HepG2 (cell line): ENCODE measurements around the gene FAM111A. TPM values are rescaled to one million over a fixed set of nuclear protein-coding genes. Genes with fewer than 3 reads are reported as not detected.

Experiments used
- ATM ChIP-seq: fragments of 450-650 bp; IDR thresholded peaks from 2 replicates; pipeline ENCODE4 v1.7.1; 2017; ENCODE audit warnings: mild to moderate bottlenecking, borderline replicate concordance
- BCL3 ChIP-seq: sonication (generic); formaldehyde crosslinking; IDR thresholded peaks from 2 replicates; pipeline ENCODE4 v1.5.1; 2020; ENCODE audit warnings: mild to moderate bottlenecking, missing genetic modification reagents, moderate library complexity
- ELF1 ChIP-seq: sonication (generic); formaldehyde crosslinking; IDR thresholded peaks from 2 replicates; pipeline ENCODE4 v1.4.0; 2020; ENCODE audit warnings: missing genetic modification reagents
- FOXM1 ChIP-seq: sonication (generic); formaldehyde crosslinking; IDR thresholded peaks from 2 replicates; pipeline ENCODE4 v1.5.0; 2020; ENCODE audit warnings: missing genetic modification reagents
- HBP1 ChIP-seq: IDR thresholded peaks from 2 replicates; pipeline ENCODE4 v1.6.1; 2016; ENCODE audit warnings: low read depth, control low read depth
- NCOR1 ChIP-seq: fragments of 200-600 bp; sonication (generic); IDR thresholded peaks from 2 replicates; pipeline ENCODE4 v1.7.0; 2017; ENCODE audit warnings: antibody characterized with exemption, low read length, borderline replicate concordance
- RXRA ChIP-seq: sonication (generic); formaldehyde crosslinking; IDR thresholded peaks from 2 replicates; pipeline ENCODE4 v1.5.1; 2020; ENCODE audit warnings: missing genetic modification reagents
- ZC3H4 ChIP-seq: sonication (generic); formaldehyde crosslinking; IDR thresholded peaks from 2 replicates; pipeline ENCODE4 v1.4.0; 2020; ENCODE audit warnings: missing genetic modification reagents, borderline replicate concordance
- ZNF142 ChIP-seq: sonication (generic); formaldehyde crosslinking; IDR thresholded peaks from 2 replicates; pipeline ENCODE4 v1.4.0; 2020; ENCODE audit warnings: missing genetic modification reagents
- ZNF180 ChIP-seq: sonication (generic); formaldehyde crosslinking; IDR thresholded peaks from 2 replicates; pipeline ENCODE4 v1.4.0; 2020; ENCODE audit warnings: low read depth, missing genetic modification reagents, borderline replicate concordance
- ZNF333 ChIP-seq: sonication (generic); formaldehyde crosslinking; IDR thresholded peaks from 2 replicates; pipeline ENCODE4 v1.4.0; 2020; ENCODE audit warnings: mild to moderate bottlenecking, missing genetic modification reagents, borderline replicate concordance
- ZNF34 ChIP-seq: sonication (generic); formaldehyde crosslinking; IDR thresholded peaks from 2 replicates; pipeline ENCODE4 v1.4.0; 2020; ENCODE audit warnings: mild to moderate bottlenecking, missing genetic modification reagents, borderline replicate concordance
- polyA plus RNA-seq, 8 experiments: library from polyadenylated mRNA; depleted of rRNA in 3 of 8; stranded (reverse) in 7 of 8; unstranded in 1 of 8; fragments of >200 nt; fragmentation: Illumina TruSeq in 4 of 8; extraction: Trizol in 4 of 8; gene quantifications; 2 replicates each; pipeline versions ENCODE4 v1.2.1 to v1.2.3, GENCODE V29; 2011 to 2016; ENCODE audit warnings: low read depth in 4 of 8, missing spikeins in 1 of 8, mixed read lengths in 1 of 8; ENCODE audit not compliant: insufficient read depth in 1 of 8
- total RNA-seq, 5 experiments: library from RNA; depleted of rRNA; stranded (reverse); fragments of >200 nt; fragmentation: Illumina TruSeq; extraction: Trizol; gene quantifications; 2 replicates each; pipeline ENCODE4 v1.2.3, GENCODE V29; 2016; ENCODE audit warnings: low read depth in 1 of 5

The FAM111A gene
- total and polyA plus RNA-seq, 2 of the 13 experiments (the other 11 are each of a cell fraction or from before 2014, with no cell fraction given): 3.2 to 13.5 TPM

GRCh38 chr11:59171508-59172322 lies 29.1 kb downstream of the FAM111A start, which contains the start of gene DTX4 (continued):
- TF ChIP-seq ZNF34 (CRISPR knock-in tag): no peak
- no peak for TF ChIP-seq FOXM1 (CRISPR knock-in tag)
- no peak for TF ChIP-seq ELF1
- TF ChIP-seq HBP1 (CRISPR knock-in tag): no peak
- TF ChIP-seq ZC3H4 (CRISPR knock-in tag): no peak
- no peak for TF ChIP-seq RXRA
- TF ChIP-seq ATM: no peak
- no peak for TF ChIP-seq ZNF142
- no peak for TF ChIP-seq NCOR1
- TF ChIP-seq ZNF180 (CRISPR knock-in tag): no peak
- no peak for TF ChIP-seq ZNF333 (CRISPR knock-in tag)
- TF ChIP-seq BCL3 (CRISPR knock-in tag): no peak
